Testis (tissue), 2 donors: ENCODE measurements around the gene TMEM201.

ENCODE experiments used
- POLR2A ChIP-seq: fragments of 450-650 bp; IDR thresholded peaks from one replicate; pipeline ENCODE4 v1.6.1; 2017; ENCODE audit warnings: antibody characterized with exemption, mild to moderate bottlenecking, moderate library complexity
- TF ChIP-seq, protein P1 (sequence below), 3 experiments: fragments of 450-650 bp in 2 of 3; fragments of 200-600 bp in 1 of 3; sonication (generic) in 1 of 3; IDR thresholded peaks; one replicate each; pipeline ENCODE4 v1.5.1; 2016 to 2019; ENCODE audit warnings: antibody characterized with exemption in 3 of 3, mild to moderate bottlenecking in 2 of 3, moderate library complexity in 1 of 3

DNA sequence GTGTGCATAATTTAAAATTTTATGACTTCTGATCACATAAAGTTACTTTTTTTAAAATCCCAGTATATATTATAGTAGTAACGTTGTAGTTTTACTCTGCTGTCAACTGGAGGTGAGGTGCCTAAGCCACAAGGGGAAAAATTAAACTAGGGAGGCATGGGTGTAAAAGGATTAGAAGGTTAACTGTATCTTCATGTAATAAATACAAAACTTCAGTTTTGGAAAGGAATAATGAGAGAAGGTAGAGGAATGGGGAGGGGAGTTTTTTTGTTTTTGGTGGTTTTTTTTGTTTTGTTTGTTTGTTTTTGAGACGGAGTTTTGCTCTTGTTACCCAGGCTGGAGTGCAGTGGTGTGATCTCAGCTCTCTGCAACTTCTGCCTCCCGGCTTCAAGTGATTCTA is 43.8 kb upstream of the TMEM201 start:
- TF ChIP-seq, protein P1, sequence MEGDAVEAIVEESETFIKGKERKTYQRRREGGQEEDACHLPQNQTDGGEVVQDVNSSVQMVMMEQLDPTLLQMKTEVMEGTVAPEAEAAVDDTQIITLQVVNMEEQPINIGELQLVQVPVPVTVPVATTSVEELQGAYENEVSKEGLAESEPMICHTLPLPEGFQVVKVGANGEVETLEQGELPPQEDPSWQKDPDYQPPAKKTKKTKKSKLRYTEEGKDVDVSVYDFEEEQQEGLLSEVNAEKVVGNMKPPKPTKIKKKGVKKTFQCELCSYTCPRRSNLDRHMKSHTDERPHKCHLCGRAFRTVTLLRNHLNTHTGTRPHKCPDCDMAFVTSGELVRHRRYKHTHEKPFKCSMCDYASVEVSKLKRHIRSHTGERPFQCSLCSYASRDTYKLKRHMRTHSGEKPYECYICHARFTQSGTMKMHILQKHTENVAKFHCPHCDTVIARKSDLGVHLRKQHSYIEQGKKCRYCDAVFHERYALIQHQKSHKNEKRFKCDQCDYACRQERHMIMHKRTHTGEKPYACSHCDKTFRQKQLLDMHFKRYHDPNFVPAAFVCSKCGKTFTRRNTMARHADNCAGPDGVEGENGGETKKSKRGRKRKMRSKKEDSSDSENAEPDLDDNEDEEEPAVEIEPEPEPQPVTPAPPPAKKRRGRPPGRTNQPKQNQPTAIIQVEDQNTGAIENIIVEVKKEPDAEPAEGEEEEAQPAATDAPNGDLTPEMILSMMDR (IDR thresholded peaks at IDR 0.05), result no peak
- TF ChIP-seq POLR2A, result no peak
